ENCODE measurements around the gene TEDC2. TPM values are rescaled to one million over a fixed set of nuclear protein-coding genes. Genes with fewer than 3 reads are reported as not detected.

The TEDC2 gene
- total and polyA plus RNA-seq, 9 of the 15 experiments (the other 6 are each of a cell fraction or from before 2014, with no cell fraction given), result 0.75 to 57.0 (median 17.6) TPM

DNA sequence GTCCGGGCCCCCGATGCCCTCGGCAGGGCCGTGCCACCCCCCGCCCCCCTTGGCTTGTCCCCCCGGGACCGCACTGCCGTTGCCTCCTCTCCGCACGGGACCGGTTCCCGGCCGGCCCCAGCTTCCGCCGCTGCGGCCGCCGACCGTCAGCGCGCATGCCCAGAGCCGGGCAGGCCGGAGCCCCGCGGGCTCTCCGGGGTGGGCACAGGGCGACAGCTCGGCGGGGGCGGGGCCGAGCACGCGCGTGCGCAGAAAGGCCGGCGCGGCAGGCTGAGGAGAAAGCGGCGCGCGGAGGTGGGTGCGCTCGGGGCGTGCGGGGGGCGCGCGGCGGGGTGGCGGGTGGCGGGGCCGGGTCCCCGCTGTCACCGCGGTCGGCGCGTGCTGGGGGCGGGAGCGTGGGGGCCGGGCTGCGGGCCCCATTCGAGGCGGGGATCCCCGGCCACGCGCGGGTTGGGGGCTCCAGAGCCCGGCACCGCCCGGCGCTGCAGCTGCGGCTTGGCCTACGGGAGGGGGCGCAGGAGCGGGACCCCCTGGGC, 15.0 kb downstream of the TEDC2 start, which contains the start of gene TBC1D24:
Gene TBC1D24, plus strand, starts transcription at position 251 of the 536 bp plus-strand sequence. CDS start 21,022 bp downstream, outside the sequence.
- CTCF ChIA-PET (ENCODE audit: low intra/inter-chr PET ratio), result interaction anchor here (0.6 to 0.9 kb wide), 2 partner anchors 26 to 39 kb away, joined by 3 to 5 read pairs; partner anchors contain the start of gene ATP6V0C
- peaks cover 3% of the 10 kb centered on the region; the same call in 1 of the 2 replicates for H4K20me1 ChIP-seq (replicated peaks; ENCODE audit: control insufficient read depth, insufficient read depth, low read length)
- POLR2A ChIA-PET, result interaction anchor here (0.6 to 1.3 kb wide), 4 partner anchors 9 to 503 kb away, joined by 3 to 4 read pairs (median 3); partner anchors contain the start of gene TBL3
- no peak for TF ChIP-seq TAF15 (IDR thresholded peaks at IDR 0.05; ENCODE audit: low read depth, low read length)
- TF ChIP-seq, protein P1, sequence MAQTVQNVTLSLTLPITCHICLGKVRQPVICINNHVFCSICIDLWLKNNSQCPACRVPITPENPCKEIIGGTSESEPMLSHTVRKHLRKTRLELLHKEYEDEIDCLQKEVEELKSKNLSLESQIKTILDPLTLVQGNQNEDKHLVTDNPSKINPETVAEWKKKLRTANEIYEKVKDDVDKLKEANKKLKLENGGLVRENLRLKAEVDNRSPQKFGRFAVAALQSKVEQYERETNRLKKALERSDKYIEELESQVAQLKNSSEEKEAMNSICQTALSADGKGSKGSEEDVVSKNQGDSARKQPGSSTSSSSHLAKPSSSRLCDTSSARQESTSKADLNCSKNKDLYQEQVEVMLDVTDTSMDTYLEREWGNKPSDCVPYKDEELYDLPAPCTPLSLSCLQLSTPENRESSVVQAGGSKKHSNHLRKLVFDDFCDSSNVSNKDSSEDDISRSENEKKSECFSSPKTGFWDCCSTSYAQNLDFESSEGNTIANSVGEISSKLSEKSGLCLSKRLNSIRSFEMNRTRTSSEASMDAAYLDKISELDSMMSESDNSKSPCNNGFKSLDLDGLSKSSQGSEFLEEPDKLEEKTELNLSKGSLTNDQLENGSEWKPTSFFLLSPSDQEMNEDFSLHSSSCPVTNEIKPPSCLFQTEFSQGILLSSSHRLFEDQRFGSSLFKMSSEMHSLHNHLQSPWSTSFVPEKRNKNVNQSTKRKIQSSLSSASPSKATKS (CRISPR knock-in tag; IDR thresholded peaks at IDR 0.05), result no peak
- TF ChIP-seq, protein P2, sequence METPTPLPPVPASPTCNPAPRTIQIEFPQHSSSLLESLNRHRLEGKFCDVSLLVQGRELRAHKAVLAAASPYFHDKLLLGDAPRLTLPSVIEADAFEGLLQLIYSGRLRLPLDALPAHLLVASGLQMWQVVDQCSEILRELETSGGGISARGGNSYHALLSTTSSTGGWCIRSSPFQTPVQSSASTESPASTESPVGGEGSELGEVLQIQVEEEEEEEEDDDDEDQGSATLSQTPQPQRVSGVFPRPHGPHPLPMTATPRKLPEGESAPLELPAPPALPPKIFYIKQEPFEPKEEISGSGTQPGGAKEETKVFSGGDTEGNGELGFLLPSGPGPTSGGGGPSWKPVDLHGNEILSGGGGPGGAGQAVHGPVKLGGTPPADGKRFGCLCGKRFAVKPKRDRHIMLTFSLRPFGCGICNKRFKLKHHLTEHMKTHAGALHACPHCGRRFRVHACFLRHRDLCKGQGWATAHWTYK (CRISPR knock-in tag; IDR thresholded peaks at IDR 0.05), result peak; percentile 62
- 0 out of 2 replicates have a peak, but pooled peaks have one; percentile 16 for TF ChIP-seq CREM (IDR thresholded peaks at IDR 0.05; ENCODE audit: low read depth)
- TF ChIP-seq KDM5B (IDR thresholded peaks at IDR 0.05; ENCODE audit: insufficient replicate concordance, low read depth, low read length), result no peak
- peak; percentile 74 for TF ChIP-seq MEIS2 (IDR thresholded peaks at IDR 0.05; ENCODE audit: partially characterized antibody)
- TF ChIP-seq, protein P3, sequence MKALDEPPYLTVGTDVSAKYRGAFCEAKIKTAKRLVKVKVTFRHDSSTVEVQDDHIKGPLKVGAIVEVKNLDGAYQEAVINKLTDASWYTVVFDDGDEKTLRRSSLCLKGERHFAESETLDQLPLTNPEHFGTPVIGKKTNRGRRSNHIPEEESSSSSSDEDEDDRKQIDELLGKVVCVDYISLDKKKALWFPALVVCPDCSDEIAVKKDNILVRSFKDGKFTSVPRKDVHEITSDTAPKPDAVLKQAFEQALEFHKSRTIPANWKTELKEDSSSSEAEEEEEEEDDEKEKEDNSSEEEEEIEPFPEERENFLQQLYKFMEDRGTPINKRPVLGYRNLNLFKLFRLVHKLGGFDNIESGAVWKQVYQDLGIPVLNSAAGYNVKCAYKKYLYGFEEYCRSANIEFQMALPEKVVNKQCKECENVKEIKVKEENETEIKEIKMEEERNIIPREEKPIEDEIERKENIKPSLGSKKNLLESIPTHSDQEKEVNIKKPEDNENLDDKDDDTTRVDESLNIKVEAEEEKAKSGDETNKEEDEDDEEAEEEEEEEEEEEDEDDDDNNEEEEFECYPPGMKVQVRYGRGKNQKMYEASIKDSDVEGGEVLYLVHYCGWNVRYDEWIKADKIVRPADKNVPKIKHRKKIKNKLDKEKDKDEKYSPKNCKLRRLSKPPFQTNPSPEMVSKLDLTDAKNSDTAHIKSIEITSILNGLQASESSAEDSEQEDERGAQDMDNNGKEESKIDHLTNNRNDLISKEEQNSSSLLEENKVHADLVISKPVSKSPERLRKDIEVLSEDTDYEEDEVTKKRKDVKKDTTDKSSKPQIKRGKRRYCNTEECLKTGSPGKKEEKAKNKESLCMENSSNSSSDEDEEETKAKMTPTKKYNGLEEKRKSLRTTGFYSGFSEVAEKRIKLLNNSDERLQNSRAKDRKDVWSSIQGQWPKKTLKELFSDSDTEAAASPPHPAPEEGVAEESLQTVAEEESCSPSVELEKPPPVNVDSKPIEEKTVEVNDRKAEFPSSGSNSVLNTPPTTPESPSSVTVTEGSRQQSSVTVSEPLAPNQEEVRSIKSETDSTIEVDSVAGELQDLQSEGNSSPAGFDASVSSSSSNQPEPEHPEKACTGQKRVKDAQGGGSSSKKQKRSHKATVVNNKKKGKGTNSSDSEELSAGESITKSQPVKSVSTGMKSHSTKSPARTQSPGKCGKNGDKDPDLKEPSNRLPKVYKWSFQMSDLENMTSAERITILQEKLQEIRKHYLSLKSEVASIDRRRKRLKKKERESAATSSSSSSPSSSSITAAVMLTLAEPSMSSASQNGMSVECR (CRISPR knock-in tag; IDR thresholded peaks at IDR 0.05), result 0 out of 2 replicates have a peak, but pooled peaks have one; percentile 9
- peak; percentile 38; the same call in 1 of the 2 replicates for TF ChIP-seq POLR2AphosphoS5 (IDR thresholded peaks at IDR 0.05; ENCODE audit: control insufficient read depth, insufficient read depth, low read depth, low read length)
- TF ChIP-seq CCAR2 (IDR thresholded peaks at IDR 0.05; ENCODE audit: low read depth, low read length), result no peak

More for the DNA sequence above, 15.0 kb downstream of the TEDC2 start, which contains the start of gene TBC1D24:
- H3K9me3 ChIP-seq (replicated peaks; ENCODE audit: control insufficient read depth, insufficient read depth, low read depth, low read length), result no peaks in the 10 kb centered on the region
- no peaks in the 10 kb centered on the region for H3K9me1 ChIP-seq (ENCODE audit: control insufficient read depth, insufficient read depth, low read length)
- H2AFZ ChIP-seq (ENCODE audit: low read depth, low read length), result peak within 1 kb of the TSS; percentile 75
- H3K4me3 ChIP-seq, result peak within 1 kb of the TSS; percentile 76
- peak within 1 kb of the TSS; percentile 88 for H3K27ac ChIP-seq (ENCODE audit: extremely low read depth, low read depth, low read length)
- peak; percentile 69 for ATAC-seq
- 0% methylated on average over 8 of the region's 77 CpGs for whole genome bisulfite sequencing (ENCODE audit: insufficient coverage, low coverage, missing lambda C conversion rate)
- BruUV-seq (replicated peaks), result no TSS peak
- H3K4me2 ChIP-seq (ENCODE audit: insufficient read depth, low read length), result peak within 1 kb of the TSS; percentile 89
- peak within 1 kb of the TSS; percentile 80 to 98 for H3K9ac ChIP-seq (ENCODE audit: insufficient read depth in 1 of 2, low read depth in 2 of 2, low read length in 2 of 2)
- H3K36me3 ChIP-seq (ENCODE audit: control insufficient read depth, insufficient read depth, low read length), result peaks cover under 1% of the 10 kb centered on the region; the same call in 1 of the 3 replicates
- peaks cover 44 to 95% of the 10 kb centered on the region in 2 experiments for H3K4me1 ChIP-seq (replicated peaks in 1 of 2; ENCODE audit: control insufficient read depth in 2 of 2, insufficient read depth in 2 of 2, low read length in 2 of 2)
- H3K27me3 ChIP-seq (ENCODE audit: control insufficient read depth in 2 of 2, insufficient read depth in 2 of 2, low read length in 2 of 2), result no peaks in the 10 kb centered on the region
- H3K79me2 ChIP-seq (ENCODE audit: control insufficient read depth, insufficient read depth, low read length), result peaks cover 56% of the 10 kb centered on the region
- intact Hi-C loops (cut with micrococcal nuclease) (no loop called here), in situ Hi-C loops (cut with MboI) (no loop called here)
- peak; percentile 88 to 97 (median 96) for DNase-seq (ENCODE audit: extremely low read depth in 1 of 4, low spot score in 3 of 4)
- FAIRE-seq, result no peak

Measured in K562 (cell line).